CD4-positive, alpha-beta T cell treated with Interleukin-6 for 4 hours (primary cell): ENCODE measurements around the gene ERC1.

Experiments used
- DNase-seq: peaks from one replicate; pipeline ENCODE4 v3.0.0-alpha.2; 2020; ENCODE audit warnings: mixed read lengths

ERC1 gene

GRCh38 chr12:1419849-1420371, 428.9 kb downstream of the ERC1 start:
- DNase-seq, result no peak

DNA sequence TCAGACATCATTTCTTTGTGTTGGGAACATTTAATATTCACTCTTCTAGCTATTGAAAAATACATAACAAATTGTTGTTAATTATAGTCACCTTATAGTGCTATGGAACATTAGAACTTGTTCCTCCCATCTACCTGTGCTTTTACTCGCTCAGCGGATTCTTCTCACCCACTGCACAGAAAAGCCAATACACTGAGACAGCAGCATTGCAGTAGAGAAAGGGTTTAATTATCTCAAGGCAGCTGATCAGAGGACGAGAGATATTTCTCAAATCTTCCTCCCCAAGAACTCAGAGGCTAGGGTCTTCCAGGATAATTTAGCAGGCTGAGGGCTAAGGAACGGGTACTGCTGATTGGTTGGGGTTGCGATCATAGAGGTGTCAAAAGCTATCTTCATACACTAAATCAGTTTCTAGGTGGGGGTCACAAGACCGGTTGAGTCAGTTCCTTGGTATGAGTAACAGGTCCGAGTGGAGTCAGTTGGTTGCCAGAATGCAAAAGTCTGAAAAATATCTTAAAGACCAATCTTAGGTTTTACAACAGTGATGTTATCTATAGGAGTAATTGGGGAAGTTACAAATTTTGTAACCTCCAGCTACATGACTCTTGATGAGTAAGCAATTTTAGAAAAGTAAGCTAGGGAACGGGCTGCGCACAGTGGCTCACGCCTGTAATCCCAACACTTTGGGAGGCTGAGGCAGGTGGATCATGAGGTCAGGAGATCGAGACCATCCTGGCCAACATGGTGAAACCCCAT, 430.2 kb downstream of the ERC1 start:
- DNase-seq, result no peak

DNA sequence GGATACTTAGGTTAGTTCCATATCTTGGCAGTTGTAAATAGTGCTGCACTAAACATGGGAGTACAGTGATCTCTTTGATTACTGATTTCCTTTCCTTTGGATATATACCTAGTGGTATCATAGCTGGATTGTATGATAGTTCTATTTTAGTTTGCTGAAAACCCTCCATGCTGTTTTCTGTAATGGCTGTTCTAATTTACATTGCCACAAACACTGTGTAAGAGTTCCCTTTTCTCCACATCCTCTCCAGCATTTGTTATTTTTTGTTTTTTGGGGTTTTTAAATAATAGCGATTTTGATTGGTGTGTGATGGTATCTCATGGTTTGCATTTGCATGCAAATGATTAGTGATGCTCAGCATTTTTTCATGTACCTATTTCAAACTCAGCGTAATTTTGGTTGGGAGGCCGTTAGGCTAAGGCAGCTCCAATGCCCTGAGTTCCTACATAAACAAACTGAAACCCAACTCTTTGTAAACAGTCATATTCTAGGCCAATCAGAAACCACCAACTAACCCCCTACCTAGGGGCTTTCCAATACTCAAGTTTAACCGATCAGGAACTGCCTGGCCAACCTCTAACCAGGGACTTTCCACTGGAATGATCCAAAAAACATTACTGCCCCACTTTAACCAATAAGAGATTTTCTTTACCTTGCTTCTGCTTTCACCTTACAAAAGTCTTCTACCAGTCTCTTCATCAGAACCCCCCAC, 431.7 kb downstream of the ERC1 start:
- no peak for DNase-seq

DNA sequence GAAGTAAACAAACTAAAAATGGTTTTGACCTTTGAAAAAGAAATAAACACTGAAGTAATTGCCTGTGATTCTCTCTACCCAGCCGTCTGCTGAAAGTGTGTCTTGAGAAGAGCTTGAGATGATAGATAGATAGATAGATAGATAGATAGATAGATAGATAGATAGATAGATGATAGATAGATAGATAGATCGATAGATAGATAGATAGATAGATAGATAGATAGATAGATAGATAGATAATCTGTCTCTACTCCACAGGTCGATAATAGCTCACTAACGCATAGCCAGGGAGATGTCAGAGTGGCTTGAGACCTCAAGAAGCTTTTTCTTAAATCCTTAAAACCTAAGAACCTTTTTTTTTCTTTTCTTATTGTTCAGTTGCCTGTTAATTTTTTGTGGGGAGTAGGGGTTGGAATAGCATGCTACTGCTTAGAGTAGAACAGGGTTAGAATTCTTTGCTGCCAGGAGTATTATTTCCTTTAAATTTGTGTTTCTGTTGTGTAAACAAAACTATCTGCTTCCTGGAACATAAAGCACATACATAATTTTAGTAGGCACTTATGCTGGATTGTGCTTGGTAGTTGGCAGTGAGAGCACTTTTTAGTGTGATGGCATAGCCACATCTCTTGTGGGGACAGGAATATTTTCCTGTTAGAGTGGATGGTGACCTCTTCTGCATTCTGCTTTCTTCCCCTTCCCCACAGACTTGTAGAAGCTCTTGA, 433.8 kb downstream of the ERC1 start:
- no peak for DNase-seq

- DNase-seq, result no peak
These were observed 434.3 kb downstream of the ERC1 start for GRCh38 chr12:1425396-1425729.

DNA sequence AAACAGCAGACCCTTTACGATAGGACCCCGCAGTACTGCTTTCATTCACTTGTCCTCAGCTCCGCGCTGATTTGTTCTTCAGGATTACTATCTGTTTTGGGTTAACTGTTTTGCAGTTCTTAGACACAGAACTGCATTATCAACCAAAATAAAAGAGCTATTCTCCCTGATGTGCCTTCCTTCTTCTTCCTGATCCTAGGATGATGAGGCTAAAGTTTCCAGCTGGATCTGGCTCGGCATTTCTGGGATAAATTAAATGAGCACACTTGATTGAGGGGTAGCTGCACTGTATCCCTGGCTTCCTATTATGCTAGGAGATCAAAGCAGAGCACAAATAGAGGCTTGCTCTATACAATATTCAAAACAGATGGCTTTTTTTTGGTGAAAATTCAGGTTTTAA, 437.6 kb downstream of the ERC1 start:
- no peak for DNase-seq

DNA sequence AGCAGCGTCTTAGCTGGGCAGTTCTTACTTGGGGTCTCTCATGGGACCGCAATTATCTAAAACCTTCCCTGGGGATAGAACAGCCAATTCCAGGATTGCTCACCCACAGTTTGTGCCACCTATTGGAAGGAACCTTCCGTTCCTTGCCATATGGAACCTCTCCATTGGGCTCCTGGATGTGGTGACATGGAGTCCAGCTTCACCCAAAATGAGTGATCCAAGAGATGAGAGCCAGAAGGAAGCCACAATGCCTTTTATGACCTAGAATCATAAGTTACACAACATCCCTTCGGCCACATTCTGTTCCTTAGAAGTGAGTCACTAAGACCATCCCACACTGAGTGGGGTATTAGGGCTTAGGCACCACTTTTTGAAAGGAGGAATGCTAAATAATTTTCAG, 439.0 kb downstream of the ERC1 start:
- no peak for DNase-seq

- DNase-seq, result no peak
These were observed 443.4 kb downstream of the ERC1 start for GRCh38 chr12:1434296-1434955.

GRCh38 chr12:1435044-1435443, 444.0 kb downstream of the ERC1 start:
- DNase-seq, result no peak

- DNase-seq, result no peak
These were observed 444.4 kb downstream of the ERC1 start for GRCh38 chr12:1435456-1435855.

- no peak for DNase-seq
These were observed 445.0 kb downstream of the ERC1 start for GRCh38 chr12:1436015-1436414.

- no peak for DNase-seq
These were observed 446.0 kb downstream of the ERC1 start for GRCh38 chr12:1436981-1437380.

GRCh38 chr12:1439201-1439600, 448.2 kb downstream of the ERC1 start:
- DNase-seq, result no peak

- no peak for DNase-seq
These were observed 448.7 kb downstream of the ERC1 start for GRCh38 chr12:1439687-1440086.

DNA sequence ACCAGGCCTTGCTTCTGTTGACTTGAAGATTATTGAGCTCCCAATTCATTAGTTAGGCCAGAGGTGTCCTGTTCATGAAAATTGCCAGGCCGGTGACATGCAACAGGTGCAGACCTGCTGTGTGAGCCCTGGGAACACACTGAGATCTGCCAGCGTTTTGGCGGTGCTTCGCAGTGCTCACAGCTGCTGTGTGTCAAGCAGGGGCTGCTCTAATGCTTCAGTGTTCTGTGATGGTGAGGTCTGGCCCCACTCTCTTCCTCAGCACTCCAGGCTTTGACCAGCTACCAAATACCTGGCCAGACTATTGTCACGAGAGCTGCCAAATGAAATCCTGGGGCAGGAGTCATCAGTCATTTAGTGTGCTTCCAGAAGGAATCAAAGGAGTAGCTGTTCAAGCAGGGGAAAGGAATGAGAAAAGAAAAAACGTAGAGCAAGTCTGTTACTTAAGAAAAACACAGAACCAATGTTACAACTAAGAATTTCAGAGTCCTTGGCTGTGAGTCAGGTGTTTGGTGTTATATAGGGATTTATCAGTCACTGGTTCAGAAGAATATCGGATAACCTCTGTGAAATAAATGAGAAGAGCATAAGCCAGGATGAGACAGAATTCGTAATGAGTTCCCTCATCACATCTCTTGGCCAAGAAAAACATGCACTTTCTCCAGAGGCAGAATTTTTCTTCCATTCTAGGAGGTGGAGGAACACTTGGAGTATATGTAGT, 452.6 kb downstream of the ERC1 start:
- DNase-seq, result no peak

GRCh38 chr12:1444142-1444516, 453.1 kb downstream of the ERC1 start:
- DNase-seq, result no peak

- DNase-seq, result no peak
These were observed 454.8 kb downstream of the ERC1 start for GRCh38 chr12:1445807-1446206.

GRCh38 chr12:1448336-1448735, 457.3 kb downstream of the ERC1 start:
- DNase-seq, result no peak

GRCh38 chr12:1453810-1454209, 462.8 kb downstream of the ERC1 start:
- DNase-seq, result no peak

DNA sequence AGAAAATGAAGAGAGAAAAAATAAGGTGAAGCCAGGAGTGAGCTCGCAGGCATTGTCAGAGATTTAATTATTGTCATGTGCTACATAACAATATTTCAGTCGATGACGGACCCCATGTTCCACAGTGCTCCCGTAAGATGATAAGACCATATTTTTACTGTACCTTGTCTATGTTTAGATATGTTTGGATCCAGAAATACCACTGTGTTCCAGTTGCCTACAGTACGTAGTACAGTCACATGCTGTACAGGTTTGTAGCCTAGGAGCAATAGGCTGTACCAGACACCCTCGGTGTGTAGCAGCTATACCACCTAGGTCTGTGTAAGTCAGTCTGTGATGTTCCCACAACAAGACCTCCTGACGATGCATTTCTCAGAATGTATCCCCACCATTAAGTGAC, 465.9 kb downstream of the ERC1 start:
- no peak for DNase-seq

- DNase-seq, result no peak
These were observed 466.9 kb downstream of the ERC1 start for GRCh38 chr12:1457901-1458300.

DNA sequence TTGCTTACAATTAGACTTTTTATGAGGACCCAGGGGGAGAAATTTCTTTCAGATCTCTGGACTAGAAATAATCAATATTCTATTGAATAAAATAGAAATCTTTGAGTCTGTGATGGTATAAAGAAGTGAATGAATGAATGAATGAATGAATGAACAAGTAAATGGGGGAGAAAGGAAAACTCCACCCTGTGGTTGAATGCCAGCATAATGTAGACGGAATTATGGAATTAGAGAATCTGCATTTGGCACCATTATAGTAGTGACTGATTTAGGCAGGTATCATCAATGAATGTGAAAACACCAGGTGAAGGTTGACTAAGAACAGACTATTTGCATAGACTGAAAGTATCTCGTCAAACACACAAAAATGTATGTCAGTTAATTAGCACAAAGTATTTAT, 468.3 kb downstream of the ERC1 start:
- no peak for DNase-seq
